K562 (cell line): ENCODE results near the gene ETV7. TPM values are rescaled to one million over a fixed set of nuclear protein-coding genes. Genes with fewer than 3 reads are reported as not detected.

ENCODE experiments used
- ATAC-seq: fragments of 200-7000 bp; cut with Tn5 transposase; 3 replicates; pipeline ENCODE4 v1.9.1; 2020; ENCODE audit warnings: moderate library complexity
- BruUV-seq: library from RNA; stranded (reverse); fragments of 400-500 nt; replicated peaks from 2 replicates; lab custom pipeline; 2021; lab: Mats Ljungman, UMichigan
- CTCF ChIA-PET: fragments of 300-600 bp; formaldehyde crosslinking; extraction: SDS; loops from one replicate; lab custom pipeline; 2021; ENCODE audit warnings: low intra/inter-chr PET ratio; lab: Yijun Ruan, JAX
- POLR2A ChIA-PET: fragments of 300-600, 350-650 bp; sonication (Branson Sonifier 250); formaldehyde crosslinking; extraction: SDS; loops from one replicate; lab custom pipeline; 2021; ENCODE audit warnings: antibody characterized with exemption, inconsistent platforms; lab: Yijun Ruan, JAX
- DNase-seq, 4 experiments: peaks; one replicate each; pipeline versions ENCODE4 v3.0.0 to v3.0.0-alpha.2; 2011 to 2018; ENCODE audit warnings: low spot score in 3 of 4, mixed read lengths in 3 of 4; ENCODE audit errors: extremely low read depth in 1 of 4
- FAIRE-seq: peaks from 2 replicates; lab custom pipeline; 2011; peaks lifted over from hg19 to GRCh38; lab: Jason Lieb, UNC
- H2AFZ ChIP-seq: 2 replicates; pipeline ENCODE4 v1.6.0; 2011; ENCODE audit warnings: low read depth, low read length, control low read depth, inconsistent platforms
- H3K27ac ChIP-seq: fragments of 200-600 bp; 3 replicates; pipeline ENCODE4 v1.8.0; 2011; ENCODE audit warnings: low read depth, mild to moderate bottlenecking, control low read depth, inconsistent platforms, low read length, moderate library complexity, mixed read lengths; ENCODE audit errors: extremely low read depth
- H3K27me3 ChIP-seq, 2 experiments: fragments of 300-600 bp in 1 of 2; 2 replicates in 1 of 2; 3 replicates in 1 of 2; pipeline versions ENCODE4 v1.6.0 to v1.8.0; 2011; ENCODE audit warnings: inconsistent platforms in 2 of 2, low read length in 2 of 2, mild to moderate bottlenecking in 1 of 2, mixed read lengths in 1 of 2, moderate library complexity in 1 of 2; ENCODE audit not compliant: control insufficient read depth in 2 of 2, insufficient read depth in 2 of 2
- H3K36me3 ChIP-seq: fragments of 300-600 bp; 3 replicates; pipeline ENCODE4 v1.8.0; 2011; ENCODE audit warnings: mild to moderate bottlenecking, low read length, inconsistent platforms; ENCODE audit not compliant: control insufficient read depth, insufficient read depth
- H3K4me1 ChIP-seq, 2 experiments: fragments of 200-600 bp in 1 of 2; replicated peaks in 1 of 2; 2 replicates in 1 of 2; 3 replicates in 1 of 2; pipeline versions ENCODE4 v1.5.1 to v1.8.0; 2011; ENCODE audit warnings: inconsistent platforms in 2 of 2, low read length in 2 of 2, mild to moderate bottlenecking in 1 of 2, mixed read lengths in 1 of 2, moderate library complexity in 1 of 2; ENCODE audit not compliant: control insufficient read depth in 2 of 2, insufficient read depth in 2 of 2
- H3K4me2 ChIP-seq: 2 replicates; pipeline ENCODE4 v1.6.1; 2011; ENCODE audit warnings: low read length, control low read depth, inconsistent platforms, mixed read lengths; ENCODE audit not compliant: insufficient read depth
- H3K4me3 ChIP-seq: fragments of 200-600 bp; sonication (generic), shearing (Covaris generic); 2 replicates; pipeline ENCODE4 v1.5.1; 2016; ENCODE audit warnings: control low read depth, inconsistent platforms
- H3K79me2 ChIP-seq: fragments of 200-600 bp; 3 replicates; pipeline ENCODE4 v1.8.0; 2011; ENCODE audit warnings: low read length, inconsistent platforms; ENCODE audit not compliant: control insufficient read depth, insufficient read depth
- H3K9ac ChIP-seq, 2 experiments: 2 replicates each; pipeline versions ENCODE4 v1.6.0 to v1.6.1; 2011; ENCODE audit warnings: low read depth in 2 of 2, low read length in 2 of 2, control low read depth in 1 of 2, inconsistent platforms in 1 of 2, mild to moderate bottlenecking in 1 of 2, mixed read lengths in 1 of 2; ENCODE audit not compliant: insufficient read depth in 1 of 2
- H3K9me1 ChIP-seq: one replicate; pipeline ENCODE4 v1.6.0; 2011; ENCODE audit warnings: inconsistent platforms, mild to moderate bottlenecking, low read length, moderate library complexity; ENCODE audit not compliant: control insufficient read depth, insufficient read depth
- H3K9me3 ChIP-seq: replicated peaks from 2 replicates; pipeline ENCODE4 v1.5.1; 2011; ENCODE audit warnings: low read depth, low read length, inconsistent platforms; ENCODE audit not compliant: control insufficient read depth, insufficient read depth
- H4K20me1 ChIP-seq: replicated peaks from 2 replicates; pipeline ENCODE4 v1.6.1; 2011; ENCODE audit warnings: low read length, inconsistent platforms, mixed read lengths; ENCODE audit not compliant: control insufficient read depth, insufficient read depth
- BCOR ChIP-seq: fragments of 450-650 bp; IDR thresholded peaks from 2 replicates; pipeline ENCODE4 v1.6.1; 2016
- CHD7 ChIP-seq: fragments of 200-600 bp; sonication (generic); IDR thresholded peaks from one replicate; pipeline ENCODE4 v1.6.1; 2012; ENCODE audit warnings: mild to moderate bottlenecking, low read depth, low read length, inconsistent platforms
- ELK1 ChIP-seq: sonication (generic); formaldehyde crosslinking; IDR thresholded peaks from 2 replicates; pipeline ENCODE4 v1.8.1; 2022; ENCODE audit warnings: missing genetic modification reagents
- MYNN ChIP-seq, 2 experiments: sonication (generic); formaldehyde crosslinking in 1 of 2; IDR thresholded peaks; 2 replicates each; pipeline versions ENCODE4 v1.5.0 to v1.6.1; 2016 to 2020; ENCODE audit warnings: antibody characterized with exemption in 1 of 2, missing genetic modification reagents in 1 of 2
- RB1 ChIP-seq: fragments of 450-650 bp; IDR thresholded peaks from 2 replicates; pipeline ENCODE4 v1.6.1; 2017; ENCODE audit warnings: low read depth, mild to moderate bottlenecking
- SNAPC5 ChIP-seq: fragments of 250-450 bp; sonication (Bioruptor Pico); IDR thresholded peaks from 2 replicates; pipeline ENCODE4 v1.8.0; 2021; ENCODE audit warnings: moderate library complexity, mild to moderate bottlenecking, inconsistent platforms
- ZNF766 ChIP-seq: fragments of 200-800 bp; sonication (Bioruptor generic); conservative IDR thresholded peaks from 2 replicates; pipeline ENCODE4 v1.6.1; 2016; ENCODE audit warnings: missing genetic modification characterization, missing compliant biosample characterization
- WGBS: fragments of 100-300 bp; shearing (Covaris generic); methylation state at CpG from one replicate; pipeline ENCODE4 v1.1.6; 2016; ENCODE audit warnings: low coverage, mixed read lengths; ENCODE audit not compliant: insufficient coverage; ENCODE audit errors: missing lambda C conversion rate; 5-methylcytosine and 5-hydroxymethylcytosine counted together
- in situ Hi-C: fragments of 300-500 bp; cut with MboI; formaldehyde crosslinking; loops from 4 replicates; pipeline ENCODE4 v1.15.0; 2018; ENCODE audit warnings: inconsistent platforms, mixed read lengths
- intact Hi-C: fragments of 100-400 bp; cut with micrococcal nuclease; formaldehyde crosslinking; loops from 2 replicates; pipeline ENCODE4 v1.14.2; 2022
- polyA plus RNA-seq, 8 experiments: library from polyadenylated mRNA; depleted of rRNA in 4 of 8; stranded (reverse) in 5 of 8; unstranded in 3 of 8; fragments of >200 nt; fragmentation: Nextera tagmentation in 2 of 8; fragmentation: Illumina TruSeq in 1 of 8; extraction: Ambion mirVana in 2 of 8; extraction: Trizol in 1 of 8; gene quantifications; 2 replicates each; pipeline versions ENCODE4 v1.2.1 to v1.2.3, GENCODE V29; 2011 to 2014; ENCODE audit warnings: inconsistent platforms in 1 of 8, missing spikeins in 1 of 8
- total RNA-seq, 7 experiments: library from RNA; depleted of rRNA in 6 of 7; stranded (reverse); fragments of >200 nt in 6 of 7; fragmentation: Illumina TruSeq in 2 of 7; extraction: Trizol in 2 of 7; gene quantifications; 2 replicates each; pipeline versions ENCODE4 v1.2.1 to v1.2.3, GENCODE V29; 2011 to 2021; ENCODE audit warnings: low replicate concordance in 1 of 7

Gene ETV7
- total and polyA plus RNA-seq, 9 of the 15 experiments (the other 6 are each of a cell fraction or from before 2014, with no cell fraction given): 0.07 to 0.22 (median 0.14) TPM; not detected in 3

- in situ Hi-C loops: no loop called here
- H4K20me1 ChIP-seq: no peaks in the 10 kb centered on the region
- peak overlapping the region; percentile 90 for H2AFZ ChIP-seq
- peaks cover 7 to 12% of the 10 kb centered on the region in 2 experiments; a peak in 4 of 5 replicates for H3K4me1 ChIP-seq
- ATAC-seq (peak; percentile 93), FAIRE-seq (peak; percentile 94), DNase-seq (peak; percentile 84 to 89 (median 86))
- 7% methylated on average over 36 of the region's 36 CpGs for WGBS
- ChIA-PET POLR2A (interaction anchor here (0.6 to 2.2 kb wide), 8 partner anchors 8 to 255 kb away, joined by 3 to 20 read pairs (median 4); no protein-coding TSS in a partner anchor), CTCF (interaction anchor here (1.0 to 2.1 kb wide), 2 partner anchors 20 to 340 kb away, joined by 3 to 21 read pairs; no protein-coding TSS in a partner anchor)
- H3K79me2 ChIP-seq: no peaks in the 10 kb centered on the region
- peaks cover 13 to 40% of the 10 kb centered on the region in 2 experiments; a peak in 4 of 5 replicates for H3K27me3 ChIP-seq
- no peaks in the 10 kb centered on the region for H3K9me3 ChIP-seq
- H3K4me2 ChIP-seq: peak overlapping the region; percentile 80
- no TSS peak for BruUV-seq
- no peak overlapping the region for H3K27ac ChIP-seq
- peak overlapping the region; percentile 15; the same call in 1 of the 2 replicates for H3K4me3 ChIP-seq
- H3K9ac ChIP-seq: peak overlapping the region; percentile 24 to 89; a peak in 3 of 4 replicates
- intact Hi-C loops: loop anchor here (1.0 kb wide), 1 partner anchor 19 kb away; no protein-coding TSS in a partner anchor
- no peaks in the 10 kb centered on the region for H3K9me1 ChIP-seq
- H3K36me3 ChIP-seq: no peaks in the 10 kb centered on the region
- TF ChIP-seq RB1: peak; percentile 55
- TF ChIP-seq MYNN (IDR thresholded peaks at IDR 0.05): 0 out of 2 replicates have a peak, but pooled peaks have one; percentile 22
- TF ChIP-seq MYNN (CRISPR knock-in tag; IDR thresholded peaks at IDR 0.05): no peak
- TF ChIP-seq ZNF766: no peak
- TF ChIP-seq BCOR: peak; percentile 58
- no peak for TF ChIP-seq SNAPC5 (CRISPR knock-in tag)
- no peak for TF ChIP-seq CHD7
- TF ChIP-seq ELK1: no peak
These were observed 46.6 kb downstream of the ETV7 start for GRCh38 chr6:36340618-36341454.
